Measurements from ENCODE around the gene ATXN7L3B. TPM values are rescaled to one million over a fixed set of nuclear protein-coding genes. Genes with fewer than 3 reads are reported as not detected.

Gene ATXN7L3B
- polyA plus RNA-seq, 1 donor, result 42.2 TPM

GRCh38 chr12:74551291-74551690, 13.7 kb downstream of the ATXN7L3B start:
- DNase-seq (ENCODE audit: low read depth), result no peak

DNA sequence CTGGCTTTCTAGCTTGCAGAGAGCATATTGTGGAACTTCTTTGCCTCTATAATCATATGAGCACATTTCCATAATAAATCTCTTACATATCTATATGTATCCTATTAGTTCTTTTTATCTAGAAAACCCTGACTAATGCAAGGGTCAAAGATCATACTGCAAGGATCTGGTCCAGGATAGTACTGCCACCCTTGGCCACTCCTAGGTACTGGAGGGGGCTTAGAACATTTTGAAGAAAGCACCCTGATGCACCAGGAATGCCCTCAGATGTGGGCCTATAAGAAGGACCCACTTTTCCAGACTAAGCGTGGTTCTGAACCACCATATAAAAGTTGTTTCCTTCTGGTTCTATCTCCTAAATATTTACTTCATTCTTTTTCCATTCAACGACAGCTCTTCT, 14.6 kb downstream of the ATXN7L3B start:
- no peak for DNase-seq (ENCODE audit: low read depth)

GRCh38 chr12:74559728-74560127, 22.1 kb downstream of the ATXN7L3B start:
- DNase-seq (ENCODE audit: low read depth), result no peak

DNA sequence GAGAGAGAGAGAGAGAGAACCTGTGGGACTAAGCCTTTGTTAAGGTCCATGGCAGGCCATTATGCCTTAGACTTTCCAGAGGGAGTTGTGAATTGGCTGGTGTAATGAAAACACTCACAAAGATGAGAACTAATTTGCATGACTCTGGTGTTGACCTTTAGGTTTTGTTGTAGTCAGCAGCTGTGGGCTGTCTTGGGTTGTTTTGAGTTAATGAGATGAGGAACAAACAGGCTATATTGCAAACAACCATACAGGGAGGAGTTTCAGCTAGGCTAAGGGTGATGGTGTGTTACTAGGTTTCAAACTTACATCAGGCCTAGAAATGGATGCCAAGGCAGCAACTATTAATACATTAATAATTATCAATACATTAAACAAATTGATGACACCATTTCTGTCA, 26.3 kb downstream of the ATXN7L3B start:
- no peak for DNase-seq (ENCODE audit: low read depth)

DNA sequence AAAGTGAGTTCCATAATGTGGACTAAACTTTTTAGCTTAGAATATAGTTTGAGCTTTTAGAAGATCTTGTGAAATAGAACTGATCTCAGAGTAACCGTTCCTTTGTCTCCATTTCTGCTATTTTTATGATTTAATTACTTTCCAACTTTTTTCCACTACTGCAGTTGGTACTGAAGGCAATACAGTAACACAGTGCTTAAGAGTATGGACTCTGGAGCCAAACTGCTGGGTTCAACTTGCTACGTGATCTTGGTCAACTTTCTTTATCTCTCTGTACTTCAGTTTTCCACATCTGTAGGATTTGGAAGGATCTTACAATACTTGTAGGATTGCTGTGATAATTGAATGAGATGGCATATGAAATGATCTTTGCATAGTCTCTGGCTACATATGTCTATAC, 40.9 kb downstream of the ATXN7L3B start:
- DNase-seq (ENCODE audit: low read depth), result no peak

- DNase-seq (ENCODE audit: low read depth), result no peak
Measured at GRCh38 chr12:74579446-74579845, 41.8 kb downstream of the ATXN7L3B start.

DNA sequence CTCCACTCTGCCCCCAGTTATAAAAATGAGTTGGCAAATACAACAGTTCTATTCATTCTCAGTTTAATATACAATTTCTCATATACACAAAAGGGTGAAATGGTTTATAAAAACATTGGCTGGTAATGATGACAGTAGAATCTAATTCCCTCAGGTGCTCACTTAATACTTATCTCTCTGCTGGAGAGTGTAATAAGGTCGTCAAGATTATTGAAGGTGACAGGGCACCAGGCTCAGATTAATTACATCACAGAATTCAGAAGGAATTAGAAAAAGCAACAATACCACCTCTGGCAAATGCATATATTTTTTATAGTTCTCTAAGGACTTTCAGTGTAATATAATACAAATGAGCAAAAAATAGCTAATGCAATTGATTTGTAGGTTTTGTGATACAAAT, 42.3 kb downstream of the ATXN7L3B start:
- DNase-seq (ENCODE audit: low read depth), result no peak

- no peak for DNase-seq (ENCODE audit: low read depth)
Measured at GRCh38 chr12:74581439-74581838, 43.8 kb downstream of the ATXN7L3B start.

DNA sequence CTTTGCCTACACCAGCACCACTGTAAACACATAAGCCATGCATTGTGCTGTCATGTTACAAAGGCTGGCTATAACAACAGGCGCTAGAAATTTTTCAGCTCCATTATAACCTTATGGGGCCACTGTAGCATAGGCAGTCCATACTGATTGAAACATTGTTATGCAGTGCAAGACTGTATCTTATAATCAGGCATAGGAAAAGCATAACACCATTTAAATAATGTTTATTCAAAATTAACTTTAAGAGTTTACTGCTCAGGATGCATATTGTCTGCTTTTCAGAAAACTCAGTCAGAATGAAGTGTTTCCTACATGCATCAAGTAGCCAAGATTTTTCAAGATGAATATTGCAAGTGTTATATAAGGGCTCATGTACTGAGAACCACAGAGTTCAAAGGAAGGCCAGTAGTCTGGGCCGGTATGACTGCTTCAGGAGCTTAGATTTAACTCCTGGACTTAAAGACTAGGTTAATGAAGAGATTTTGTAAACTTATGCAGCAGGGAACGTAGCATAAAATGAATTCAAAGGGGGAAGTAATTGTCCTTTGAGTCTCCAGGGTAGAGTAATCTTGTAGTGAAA, 46.9 kb downstream of the ATXN7L3B start:
- no peak for DNase-seq (ENCODE audit: low read depth)

GRCh38 chr12:74586251-74586650, 48.6 kb downstream of the ATXN7L3B start:
- DNase-seq (ENCODE audit: low read depth), result no peak

All from forelimb muscle (tissue), 1 donor.